HEK293T (cell line): ENCODE data around the gene ACBD4.

Experiments used
- CTCF ChIA-PET: fragments of 350-600 bp; formaldehyde crosslinking; extraction: SDS; loops from one replicate; lab custom pipeline; 2021; ENCODE audit warnings: antibody characterized with exemption, inconsistent platforms; lab: Yijun Ruan, JAX
- POLR2A ChIA-PET: fragments of 350-600 bp; formaldehyde crosslinking; extraction: SDS; loops from one replicate; lab custom pipeline; 2020; ENCODE audit warnings: antibody characterized with exemption, inconsistent platforms; lab: Yijun Ruan, JAX
- DNase-seq: peaks from one replicate; pipeline ENCODE4 v3.0.0; 2012; ENCODE audit warnings: mixed read lengths; ENCODE audit errors: extremely low spot score
- ARNT ChIP-seq: fragments of 450-650 bp; IDR thresholded peaks from 2 replicates; pipeline ENCODE4 v1.6.1; 2017; ENCODE audit warnings: mild to moderate bottlenecking
- BHLHE40 ChIP-seq: fragments of 450-650 bp; IDR thresholded peaks from 2 replicates; pipeline ENCODE4 v1.6.1; 2016; ENCODE audit warnings: mild to moderate bottlenecking, moderate library complexity, borderline replicate concordance
- CTBP1 ChIP-seq: fragments of 450-650 bp; IDR thresholded peaks from 2 replicates; pipeline ENCODE4 v1.6.1; 2016; ENCODE audit warnings: borderline replicate concordance
- ELF4 ChIP-seq: fragments of 450-650 bp; IDR thresholded peaks from 2 replicates; pipeline ENCODE4 v1.6.1; 2017; ENCODE audit warnings: antibody characterized with exemption
- FOXA1 ChIP-seq: fragments of 450-650 bp; IDR thresholded peaks from 2 replicates; pipeline ENCODE4 v1.6.1; 2016; ENCODE audit warnings: mild to moderate bottlenecking
- FOXK2 ChIP-seq: fragments of 450-650 bp; IDR thresholded peaks from 2 replicates; pipeline ENCODE4 v1.6.1; 2016; ENCODE audit warnings: mild to moderate bottlenecking
- FOXM1 ChIP-seq: fragments of 450-650 bp; IDR thresholded peaks from 2 replicates; pipeline ENCODE4 v1.6.1; 2017; ENCODE audit warnings: mild to moderate bottlenecking, borderline replicate concordance
- HDGF ChIP-seq: fragments of 450-650 bp; IDR thresholded peaks from 2 replicates; pipeline ENCODE4 v1.6.1; 2017; ENCODE audit warnings: antibody characterized with exemption, borderline replicate concordance
- L3MBTL2 ChIP-seq: fragments of 450-650 bp; conservative IDR thresholded peaks from 2 replicates; pipeline ENCODE4 v1.6.1; 2016; ENCODE audit warnings: mild to moderate bottlenecking
- LEF1 ChIP-seq: fragments of 450-650 bp; IDR thresholded peaks from 2 replicates; pipeline ENCODE4 v1.6.1; 2017; ENCODE audit warnings: mild to moderate bottlenecking, borderline replicate concordance
- NFRKB ChIP-seq: fragments of 450-650 bp; IDR thresholded peaks from 2 replicates; pipeline ENCODE4 v1.6.1; 2016; ENCODE audit warnings: mild to moderate bottlenecking, moderate library complexity
- SP1 ChIP-seq: fragments of 450-650 bp; IDR thresholded peaks from 2 replicates; pipeline ENCODE4 v1.6.1; 2017
- SUZ12 ChIP-seq: fragments of 450-650 bp; IDR thresholded peaks from 2 replicates; pipeline ENCODE4 v1.6.1; 2016; ENCODE audit warnings: mild to moderate bottlenecking
- TARDBP ChIP-seq: fragments of 450-650 bp; IDR thresholded peaks from 2 replicates; pipeline ENCODE4 v1.6.1; 2016
- ZNF384 ChIP-seq: fragments of 450-650 bp; IDR thresholded peaks from 2 replicates; pipeline ENCODE4 v1.6.1; 2016
- TF ChIP-seq, protein P1 (sequence below): fragments of 450-650 bp; IDR thresholded peaks from 2 replicates; pipeline ENCODE4 v1.6.1; 2016

Gene ACBD4

DNA sequence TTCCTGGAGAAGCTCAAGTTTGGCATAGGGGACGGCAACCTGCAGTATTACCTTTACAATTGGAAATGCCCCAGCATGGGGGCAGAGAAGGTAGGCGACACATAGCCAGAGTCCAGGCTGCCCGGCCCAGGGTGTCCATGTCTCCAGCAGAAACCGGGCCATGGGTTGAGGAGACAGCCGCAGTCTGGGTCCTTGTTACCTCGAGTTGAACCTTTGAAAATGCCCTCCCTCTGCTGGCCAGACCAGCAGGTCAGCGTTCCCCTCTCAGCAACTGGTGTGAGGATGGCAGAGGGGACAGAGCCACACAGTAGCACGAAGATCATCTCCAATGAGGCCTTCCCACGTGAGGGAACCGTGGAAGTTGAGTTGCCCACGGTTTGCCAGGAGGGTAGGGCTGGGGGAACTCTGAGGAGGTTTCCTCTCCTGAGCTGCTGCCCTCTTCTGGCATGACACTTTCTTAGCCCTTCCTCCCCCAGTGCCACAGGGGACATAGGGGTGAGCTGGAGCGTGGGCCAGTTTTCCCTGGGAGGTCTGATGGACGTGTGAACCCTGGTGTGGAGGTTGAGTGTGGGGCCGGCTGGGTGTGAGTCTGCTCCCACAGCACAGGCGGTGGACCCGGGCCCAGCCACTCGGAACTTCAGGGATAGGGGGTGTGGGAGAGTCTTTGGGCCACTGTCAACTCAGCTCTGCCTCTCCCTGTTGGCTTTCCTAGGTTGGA, 30.4 kb upstream of the ACBD4 start:
- TF ChIP-seq SP1, result no peak
- TF ChIP-seq TARDBP, result no peak
- no peak for TF ChIP-seq CTBP1
- TF ChIP-seq FOXA1, result no peak
- no peak for TF ChIP-seq ZNF384
- TF ChIP-seq ARNT, result no peak
- TF ChIP-seq, protein P1, sequence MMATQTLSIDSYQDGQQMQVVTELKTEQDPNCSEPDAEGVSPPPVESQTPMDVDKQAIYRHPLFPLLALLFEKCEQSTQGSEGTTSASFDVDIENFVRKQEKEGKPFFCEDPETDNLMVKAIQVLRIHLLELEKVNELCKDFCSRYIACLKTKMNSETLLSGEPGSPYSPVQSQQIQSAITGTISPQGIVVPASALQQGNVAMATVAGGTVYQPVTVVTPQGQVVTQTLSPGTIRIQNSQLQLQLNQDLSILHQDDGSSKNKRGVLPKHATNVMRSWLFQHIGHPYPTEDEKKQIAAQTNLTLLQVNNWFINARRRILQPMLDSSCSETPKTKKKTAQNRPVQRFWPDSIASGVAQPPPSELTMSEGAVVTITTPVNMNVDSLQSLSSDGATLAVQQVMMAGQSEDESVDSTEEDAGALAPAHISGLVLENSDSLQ, result no peak
- TF ChIP-seq BHLHE40, result no peak
- ChIA-PET POLR2A (no interaction called here), CTCF (interaction anchor here (0.7 to 1.5 kb wide), 4 partner anchors 10 to 83 kb away, joined by 3 to 5 read pairs (median 3); partner anchors contain the start of genes ACBD4 and PLCD3)
- no peak for DNase-seq

DNA sequence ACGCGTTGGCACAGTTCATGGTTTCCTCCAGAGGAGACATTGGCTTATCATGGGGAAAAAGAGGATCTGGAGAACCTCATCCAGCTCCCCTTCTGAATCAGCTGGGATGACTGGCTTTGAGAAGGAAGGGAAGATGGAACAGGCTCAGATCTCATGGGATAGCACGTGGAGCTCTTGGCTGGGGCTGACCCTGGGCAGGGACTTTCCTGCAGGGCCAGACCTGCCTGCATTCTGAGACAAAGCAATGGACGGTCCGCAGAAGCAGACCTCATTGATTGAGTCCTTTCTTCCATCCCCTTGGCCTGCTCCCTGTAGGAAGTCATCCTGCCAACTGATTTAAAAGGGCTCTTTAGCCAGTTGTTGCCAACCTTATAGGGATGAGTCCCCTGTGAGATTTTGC, 29.4 kb upstream of the ACBD4 start:
- no peak for DNase-seq
- no peak for TF ChIP-seq ZNF384
- TF ChIP-seq TARDBP, result no peak
- TF ChIP-seq FOXK2, result no peak
- TF ChIP-seq L3MBTL2, result no peak
- TF ChIP-seq, protein P1, result no peak
- TF ChIP-seq FOXM1, result no peak
- no peak for TF ChIP-seq SP1
- no peak for TF ChIP-seq CTBP1
- TF ChIP-seq FOXA1, result no peak
- no peak for TF ChIP-seq ELF4
- no peak for TF ChIP-seq SUZ12
- no peak for TF ChIP-seq BHLHE40
- TF ChIP-seq HDGF, result no peak
- no peak for TF ChIP-seq ARNT
- TF ChIP-seq LEF1, result no peak
- TF ChIP-seq NFRKB, result no peak
- CTCF ChIA-PET, result interaction anchor here (1.4 kb wide), 1 partner anchor 26 kb away, joined by 3 read pairs; the partner anchor contains the start of gene PLCD3
- POLR2A ChIA-PET, result no interaction called here

DNA sequence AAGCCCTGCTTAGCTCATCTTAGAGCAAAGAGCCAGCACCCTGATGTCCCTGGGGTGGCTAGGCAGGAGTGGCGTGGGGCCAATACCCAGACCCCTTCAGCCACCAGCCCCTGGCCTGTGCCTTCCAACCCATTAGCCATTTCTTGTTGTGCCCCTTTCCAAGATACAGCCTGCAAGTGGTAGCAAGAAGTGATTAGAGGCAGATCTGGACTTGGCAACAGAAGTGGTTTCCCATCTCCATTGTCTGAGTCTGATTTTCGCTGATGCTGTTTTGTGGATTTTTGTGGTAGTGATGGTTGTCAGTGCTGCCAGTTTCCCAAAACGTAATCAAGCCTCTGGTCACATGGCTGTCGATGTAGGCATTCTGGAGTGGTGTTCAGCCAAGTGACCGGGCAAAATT, 28.9 kb upstream of the ACBD4 start:
- CTCF ChIA-PET, result no interaction called here
- POLR2A ChIA-PET, result no interaction called here
- no peak for TF ChIP-seq BHLHE40
- TF ChIP-seq HDGF, result no peak
- TF ChIP-seq ZNF384, result no peak
- TF ChIP-seq FOXK2, result no peak
- DNase-seq, result no peak

DNA sequence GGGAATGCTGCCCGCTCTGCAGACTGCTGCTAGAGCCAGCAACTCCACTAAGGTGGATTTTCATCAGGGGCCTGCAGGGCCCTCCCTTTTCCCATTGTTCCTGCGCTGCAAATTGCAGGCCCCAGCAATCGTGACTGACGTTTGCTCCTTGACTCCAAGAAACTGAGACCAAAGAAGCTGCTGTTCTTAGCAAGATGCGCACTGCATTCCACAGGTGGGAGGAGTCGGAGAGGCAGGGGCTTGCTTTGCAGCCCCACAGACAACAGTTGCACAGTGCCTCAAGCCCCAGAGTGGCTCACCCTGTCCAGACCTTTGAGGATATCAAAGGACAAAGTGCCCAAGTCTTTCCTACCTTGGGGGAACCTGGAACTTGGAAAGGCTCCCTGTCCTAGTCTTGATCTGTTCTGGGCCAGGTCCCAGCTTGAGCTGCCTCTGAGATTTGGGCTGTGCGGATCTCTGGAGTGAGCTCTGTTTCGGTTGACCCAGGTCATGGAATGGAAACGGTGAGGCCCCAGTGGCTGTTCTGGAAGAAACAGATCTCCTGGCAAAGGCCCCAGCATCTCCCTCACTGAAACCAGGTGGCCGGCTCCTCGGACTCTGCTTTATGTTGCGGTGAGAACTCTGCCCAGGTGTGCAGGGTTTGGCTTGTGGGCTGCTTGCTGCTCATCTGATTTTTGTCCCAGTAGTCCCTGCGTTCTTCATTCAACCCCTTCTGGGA, 28.0 kb upstream of the ACBD4 start:
- ChIA-PET POLR2A (interaction anchor here (0.7 kb wide), 1 partner anchor 11 kb away, joined by 3 read pairs; no protein-coding TSS in a partner anchor), CTCF (interaction anchor here (0.9 to 2.6 kb wide), 4 partner anchors 8 to 90 kb away, joined by 3 to 14 read pairs (median 5); partner anchors contain the start of genes ACBD4 and PLCD3)
- DNase-seq, result no peak
- no peak for TF ChIP-seq TARDBP
- TF ChIP-seq ARNT, result no peak
- TF ChIP-seq L3MBTL2, result no peak
- TF ChIP-seq SUZ12, result no peak
- no peak for TF ChIP-seq FOXM1
- no peak for TF ChIP-seq FOXK2
- TF ChIP-seq BHLHE40, result no peak
- no peak for TF ChIP-seq SP1
- TF ChIP-seq ELF4, result no peak
- no peak for TF ChIP-seq FOXA1
- no peak for TF ChIP-seq CTBP1
- no peak for TF ChIP-seq LEF1
- no peak for TF ChIP-seq ZNF384
- TF ChIP-seq, protein P1, result no peak
- TF ChIP-seq NFRKB, result no peak
- no peak for TF ChIP-seq HDGF

DNA sequence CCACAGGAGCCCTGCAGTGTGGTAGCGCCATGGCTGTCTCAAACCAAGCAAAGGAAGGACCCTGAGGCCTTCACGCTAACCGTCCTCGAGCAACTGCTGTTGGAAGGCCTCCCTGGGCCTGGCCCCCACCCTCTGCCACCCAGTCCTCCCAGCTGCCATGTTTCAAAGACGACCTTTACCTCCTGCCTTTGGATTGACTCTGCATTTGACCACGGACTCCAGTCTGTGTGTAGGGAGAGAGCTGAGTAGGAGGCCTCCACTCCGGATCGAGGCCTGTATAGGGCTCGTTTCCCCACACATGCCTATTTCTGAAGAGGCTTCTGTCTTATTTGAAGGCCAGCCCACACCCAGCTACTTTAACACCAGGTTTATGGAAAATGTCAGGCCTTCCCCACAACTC, 27.4 kb upstream of the ACBD4 start:
- ChIA-PET POLR2A (interaction anchor here (0.7 to 1.0 kb wide), 2 partner anchors 10 to 27 kb away, joined by 3 to 4 read pairs; partner anchors contain the start of gene ACBD4), CTCF (interaction anchor here (0.9 to 2.6 kb wide), 5 partner anchors 9 to 197 kb away, joined by 3 to 14 read pairs (median 3); partner anchors contain the start of genes ACBD4 and PLCD3)
- no peak for DNase-seq
- TF ChIP-seq ARNT, result no peak
- TF ChIP-seq NFRKB, result no peak
